Measurements from ENCODE around the gene MPRIP.
"Not testable (repeated sequence)": the region's sequence is repeated elsewhere in the genome, so short reads cannot be mapped to it uniquely, and the experiment has no call there.

The MPRIP gene

GRCh38 chr17:17186551-17187505 lies 144.6 kb downstream of the MPRIP start:
- no peak for DNase-seq (ENCODE audit: low read depth)

GRCh38 chr17:17188586-17188985 lies 146.3 kb downstream of the MPRIP start:
- DNase-seq (ENCODE audit: low read depth): no peak

GRCh38 chr17:17189559-17189958 lies 147.3 kb downstream of the MPRIP start:
- no peak for DNase-seq (ENCODE audit: low read depth)

GRCh38 chr17:17190188-17190587 lies 147.9 kb downstream of the MPRIP start:
- no peak for DNase-seq (ENCODE audit: low read depth)

GRCh38 chr17:17191346-17191792 lies 149.1 kb downstream of the MPRIP start:
- DNase-seq (ENCODE audit: low read depth): no peak

- DNase-seq (ENCODE audit: low read depth): no peak
Measured at GRCh38 chr17:17191961-17192381, 149.7 kb downstream of the MPRIP start.

GRCh38 chr17:17195466-17195865 lies 153.2 kb downstream of the MPRIP start:
- DNase-seq (ENCODE audit: low read depth): not testable (repeated sequence)

- no peak for DNase-seq (ENCODE audit: low read depth)
Measured at GRCh38 chr17:17196776-17197175, 154.5 kb downstream of the MPRIP start.

GRCh38 chr17:17198281-17198680 lies 156.0 kb downstream of the MPRIP start:
- no peak for DNase-seq (ENCODE audit: low read depth)

- no peak for DNase-seq (ENCODE audit: low read depth)
Measured at GRCh38 chr17:17200311-17200710, 158.1 kb downstream of the MPRIP start.

GRCh38 chr17:17200831-17201230 lies 158.6 kb downstream of the MPRIP start:
- DNase-seq (ENCODE audit: low read depth): no peak

GRCh38 chr17:17201271-17201670 lies 159.0 kb downstream of the MPRIP start:
- DNase-seq (ENCODE audit: low read depth): no peak

- no peak for DNase-seq (ENCODE audit: low read depth)
Measured at GRCh38 chr17:17201907-17202306, 159.7 kb downstream of the MPRIP start.

- DNase-seq (ENCODE audit: low read depth): no peak
Measured at GRCh38 chr17:17203173-17203730, 161.0 kb downstream of the MPRIP start.

GRCh38 chr17:17204041-17204591 lies 161.9 kb downstream of the MPRIP start:
- no peak for DNase-seq (ENCODE audit: low read depth)

- no peak for DNase-seq (ENCODE audit: low read depth)
Measured at GRCh38 chr17:17204635-17205231, 162.5 kb downstream of the MPRIP start.

GRCh38 chr17:17205368-17206123 lies 163.3 kb downstream of the MPRIP start:
- peak; percentile 28 for DNase-seq (ENCODE audit: low read depth)

- DNase-seq (ENCODE audit: low read depth): peak; percentile 81
Measured at GRCh38 chr17:17206124-17206912, 164.1 kb downstream of the MPRIP start, which contains the start of gene PLD6. PLD6 (minus strand) TSS chr17:17206333; CDS start chr17:17206286, 47 bp downstream.

- no peak for DNase-seq (ENCODE audit: low read depth)
Measured at GRCh38 chr17:17206913-17207335, 164.7 kb downstream of the MPRIP start.

GRCh38 chr17:17207998-17208397 lies 165.7 kb downstream of the MPRIP start:
- no peak for DNase-seq (ENCODE audit: low read depth)

- no peak for DNase-seq (ENCODE audit: low read depth)
Measured at GRCh38 chr17:17213775-17214174, 171.5 kb downstream of the MPRIP start.

Data from activated T-cell treated with anti-CD3 and anti-CD28 coated beads for 1 hour (primary cell).